Gastroesophageal sphincter (tissue), 3 donors: ENCODE measurements around the gene SERP1.

Source experiments
- CTCF ChIP-seq, 4 experiments: fragments of 200-600 bp in 2 of 4; fragments of 450-650 bp in 2 of 4; sonication (generic) in 1 of 4; IDR thresholded peaks; one replicate each; pipeline ENCODE4 v1.5.1; 2017 to 2019; ENCODE audit warnings: antibody characterized with exemption in 4 of 4, mild to moderate bottlenecking in 2 of 4, moderate library complexity in 2 of 4
- EP300 ChIP-seq: sonication (generic); formaldehyde crosslinking; IDR thresholded peaks from one replicate; pipeline ENCODE4 v1.6.1; 2017; ENCODE audit warnings: antibody characterized with exemption, mild to moderate bottlenecking
- POLR2A ChIP-seq, 2 donors: fragments of 450-650 bp; IDR thresholded peaks; one replicate each; pipeline ENCODE4 v1.6.1; 2017; ENCODE audit warnings: antibody characterized with exemption in 2 of 2, mild to moderate bottlenecking in 2 of 2, moderate library complexity in 1 of 2
- POLR2AphosphoS5 ChIP-seq: sonication (generic); formaldehyde crosslinking; IDR thresholded peaks from one replicate; pipeline ENCODE4 v1.6.1; 2017; ENCODE audit warnings: antibody characterized with exemption

GRCh38 chr3:150509780-150510179 is 36.5 kb downstream of the SERP1 start:
- TF ChIP-seq CTCF (IDR thresholded peaks at IDR 0.05) (no peak), POLR2A (IDR thresholded peaks at IDR 0.05) (no peak), POLR2AphosphoS5 (no peak), EP300 (no peak)
